IPS DF 19.7 (cell line): ENCODE data around the gene COL1A2.

Source experiments
- DNase-seq: peaks from one replicate; pipeline ENCODE4 v3.0.0-alpha.2; 2013; ENCODE audit warnings: low read depth, low spot score

COL1A2 gene

GRCh38 chr7:94382746-94383145 lies 11.9 kb upstream of the COL1A2 start:
- DNase-seq = no peak

- DNase-seq = no peak
These were observed 10.4 kb upstream of the COL1A2 start for GRCh38 chr7:94384315-94384714.

GRCh38 chr7:94386416-94386815 lies 8.3 kb upstream of the COL1A2 start:
- DNase-seq = no peak

GRCh38 chr7:94388540-94388939 lies 6.2 kb upstream of the COL1A2 start:
- DNase-seq = no peak

- no peak for DNase-seq
These were observed 5.3 kb upstream of the COL1A2 start for GRCh38 chr7:94389381-94389780.

- no peak for DNase-seq
These were observed 2.8 kb upstream of the COL1A2 start for GRCh38 chr7:94391726-94392392.

- DNase-seq = no peak
These were observed 2.3 kb upstream of the COL1A2 start for GRCh38 chr7:94392393-94392786.

- DNase-seq = no peak
These were observed 1.2 kb upstream of the COL1A2 start for GRCh38 chr7:94393246-94394108.

GRCh38 chr7:94394109-94394436 lies 622 bp upstream of the COL1A2 start:
- DNase-seq = no peak

- DNase-seq = no peak
These were observed 694 bp downstream of the COL1A2 start for GRCh38 chr7:94395141-94396036.

GRCh38 chr7:94396037-94396431 lies 1.3 kb downstream of the COL1A2 start:
- no peak for DNase-seq

GRCh38 chr7:94396596-94396995 lies 1.9 kb downstream of the COL1A2 start:
- DNase-seq = no peak

- no peak for DNase-seq
These were observed 3.0 kb downstream of the COL1A2 start for GRCh38 chr7:94397722-94398121.

- no peak for DNase-seq
These were observed 4.1 kb downstream of the COL1A2 start for GRCh38 chr7:94398841-94399240.

- DNase-seq = no peak
These were observed 5.3 kb downstream of the COL1A2 start for GRCh38 chr7:94400022-94400421.

GRCh38 chr7:94400643-94401427 lies 6.1 kb downstream of the COL1A2 start:
- DNase-seq = no peak

- DNase-seq = no peak
These were observed 6.7 kb downstream of the COL1A2 start for GRCh38 chr7:94401428-94401814.

GRCh38 chr7:94403546-94403945 lies 8.9 kb downstream of the COL1A2 start:
- no peak for DNase-seq

GRCh38 chr7:94405506-94405905 lies 10.8 kb downstream of the COL1A2 start:
- DNase-seq = no peak

- no peak for DNase-seq
These were observed 12.0 kb downstream of the COL1A2 start for GRCh38 chr7:94406696-94407095.

- no peak for DNase-seq
These were observed 14.7 kb downstream of the COL1A2 start for GRCh38 chr7:94409200-94409948.
